ENCODE data around the gene LCE2B.

The LCE2B gene

GRCh38 chr1:152728986-152729385 lies 43.1 kb downstream of the LCE2B start:
- no peak for DNase-seq (ENCODE audit: low spot score)
- FAIRE-seq = no peak

DNA sequence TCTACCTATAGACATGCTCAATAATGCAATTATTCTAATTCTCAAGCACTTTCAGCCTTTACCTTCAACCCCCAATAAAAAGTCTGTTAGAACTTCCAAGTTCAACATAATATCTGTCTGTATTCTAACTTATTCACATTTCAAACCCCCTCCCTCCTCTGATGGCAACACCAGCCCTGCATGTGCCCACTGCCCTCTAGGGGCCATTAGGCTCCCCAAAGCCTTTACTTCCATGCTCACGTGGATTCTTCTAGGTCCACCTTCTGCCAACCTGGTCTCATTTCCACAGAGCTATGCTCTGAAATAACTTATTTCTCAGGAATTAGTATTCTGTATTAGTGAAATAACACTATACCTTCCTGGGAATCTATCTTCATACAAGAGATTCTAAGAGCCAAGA lies 49.7 kb downstream of the LCE2B start:
- DNase-seq (ENCODE audit: low spot score) = no peak
- no peak for FAIRE-seq

All from urothelium cell line (cell line).